ENCODE data around the gene NHLRC2. TPM values are rescaled to one million over a fixed set of nuclear protein-coding genes. Genes with fewer than 3 reads are reported as not detected.
A peak's percentile ranks its signal among the peaks of the same experiment; 100 is the strongest.

NHLRC2 gene
- total and polyA plus RNA-seq, 2 donors from 2014 or later = 4.5 to 40.8 TPM

DNA sequence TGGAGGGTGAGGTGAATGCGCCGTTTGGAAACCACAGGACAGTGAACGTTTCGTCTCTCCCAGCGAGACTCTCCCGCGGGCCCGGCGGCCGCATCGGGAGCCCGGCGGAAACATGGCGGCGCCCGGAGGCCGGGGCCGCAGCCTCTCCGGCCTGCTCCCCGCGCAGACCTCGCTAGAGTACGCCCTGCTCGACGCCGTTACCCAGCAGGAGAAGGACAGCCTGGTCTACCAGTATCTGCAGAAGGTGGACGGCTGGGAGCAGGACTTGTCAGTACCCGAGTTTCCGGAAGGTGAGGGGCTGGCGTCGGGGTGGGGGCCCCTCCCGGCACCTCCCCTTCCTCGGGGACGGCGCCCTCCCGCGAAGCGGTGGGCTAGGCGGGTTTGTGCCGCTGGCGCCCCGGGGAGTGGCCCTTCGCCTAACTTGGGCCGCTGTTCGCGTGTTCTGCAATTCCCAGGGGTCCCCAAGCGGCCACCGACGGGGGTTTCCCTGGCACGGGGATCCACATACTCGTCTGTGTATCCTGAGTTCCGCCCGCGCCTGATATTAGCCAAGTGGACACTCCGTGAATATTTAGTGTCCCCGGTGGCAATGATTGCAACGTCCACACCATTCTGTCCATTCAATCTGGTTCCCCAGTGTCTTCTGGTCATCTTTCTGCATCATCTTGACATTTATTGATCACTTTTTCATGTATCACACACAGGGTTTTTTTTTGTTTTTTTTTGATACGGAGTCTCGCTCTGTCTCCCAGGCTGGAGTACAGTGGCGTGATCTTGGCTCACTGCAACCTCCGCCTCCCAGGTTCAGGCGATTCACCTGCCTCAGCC, 514 bp downstream of the NHLRC2 start:
- H3K4me3 ChIP-seq (ENCODE audit: low read length in 3 of 3) = peak overlapping the region; percentile 92 to 95 (median 94)
- H3K9me3 ChIP-seq (ENCODE audit: control insufficient read depth in 2 of 3, insufficient read depth in 1 of 3, low read length in 3 of 3) = no peaks in the 10 kb centered on the region
- TF ChIP-seq, protein P1, sequence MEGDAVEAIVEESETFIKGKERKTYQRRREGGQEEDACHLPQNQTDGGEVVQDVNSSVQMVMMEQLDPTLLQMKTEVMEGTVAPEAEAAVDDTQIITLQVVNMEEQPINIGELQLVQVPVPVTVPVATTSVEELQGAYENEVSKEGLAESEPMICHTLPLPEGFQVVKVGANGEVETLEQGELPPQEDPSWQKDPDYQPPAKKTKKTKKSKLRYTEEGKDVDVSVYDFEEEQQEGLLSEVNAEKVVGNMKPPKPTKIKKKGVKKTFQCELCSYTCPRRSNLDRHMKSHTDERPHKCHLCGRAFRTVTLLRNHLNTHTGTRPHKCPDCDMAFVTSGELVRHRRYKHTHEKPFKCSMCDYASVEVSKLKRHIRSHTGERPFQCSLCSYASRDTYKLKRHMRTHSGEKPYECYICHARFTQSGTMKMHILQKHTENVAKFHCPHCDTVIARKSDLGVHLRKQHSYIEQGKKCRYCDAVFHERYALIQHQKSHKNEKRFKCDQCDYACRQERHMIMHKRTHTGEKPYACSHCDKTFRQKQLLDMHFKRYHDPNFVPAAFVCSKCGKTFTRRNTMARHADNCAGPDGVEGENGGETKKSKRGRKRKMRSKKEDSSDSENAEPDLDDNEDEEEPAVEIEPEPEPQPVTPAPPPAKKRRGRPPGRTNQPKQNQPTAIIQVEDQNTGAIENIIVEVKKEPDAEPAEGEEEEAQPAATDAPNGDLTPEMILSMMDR (IDR thresholded peaks at IDR 0.05; ENCODE audit: borderline replicate concordance, extremely low read depth, insufficient read depth) = no peak
- FAIRE-seq = no peak
- H3K27me3 ChIP-seq (ENCODE audit: control insufficient read depth, insufficient read depth, low read length) = no peaks in the 10 kb centered on the region
- H3K36me3 ChIP-seq (ENCODE audit: control insufficient read depth in 2 of 3, insufficient read depth in 3 of 3, low read length in 3 of 3) = peaks cover 2 to 8% (median 6%) of the 10 kb centered on the region in 3 donors
- H3K9ac ChIP-seq (ENCODE audit: low read length in 3 of 3) = peak overlapping the region; percentile 63 to 90 (median 89)
- peak overlapping the region; percentile 88 to 90 for H3K27ac ChIP-seq (ENCODE audit: low read depth in 2 of 2, low read length in 2 of 2)
- peak; percentile 58 to 84 (median 72) for DNase-seq
- peaks cover 0 to 16% (median 15%) of the 10 kb centered on the region in 3 donors for H3K4me1 ChIP-seq (ENCODE audit: control insufficient read depth in 2 of 3, insufficient read depth in 2 of 3, low read depth in 1 of 3, low read length in 3 of 3)
- intact Hi-C loops (cut with DNase I) = no loop called here

DNA sequence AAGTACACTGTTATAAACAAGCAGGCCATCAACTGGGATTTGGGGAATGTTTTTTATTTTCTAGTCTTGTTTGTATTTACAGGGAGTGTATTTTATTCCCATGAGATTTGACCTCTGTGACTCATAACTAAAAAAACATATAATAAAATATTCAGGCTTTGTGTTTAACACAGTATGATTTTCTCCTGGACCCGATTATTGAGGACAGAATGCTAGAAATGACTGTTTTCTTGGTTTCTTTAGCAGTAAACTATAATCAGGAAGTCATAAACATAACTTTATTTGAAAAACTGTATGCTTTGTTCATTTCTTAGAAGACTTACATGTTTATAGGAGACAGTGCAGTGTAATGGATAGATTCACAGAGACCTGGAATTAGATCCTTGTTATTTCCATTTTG, 2.1 kb downstream of the NHLRC2 start:
- peak overlapping the region in 1 of 3 donors; percentile 90 for H3K9ac ChIP-seq (ENCODE audit: low read length in 3 of 3)
- no peaks in the 10 kb centered on the region for H3K9me3 ChIP-seq (ENCODE audit: control insufficient read depth in 2 of 3, insufficient read depth in 1 of 3, low read length in 3 of 3)
- TF ChIP-seq, protein P1 (IDR thresholded peaks at IDR 0.05; ENCODE audit: borderline replicate concordance, extremely low read depth, insufficient read depth) = no peak
- no peak for FAIRE-seq
- H3K4me3 ChIP-seq (ENCODE audit: low read length in 3 of 3) = peak overlapping the region in 1 of 3 donors; percentile 9
- no peaks in the 10 kb centered on the region for H3K27me3 ChIP-seq (ENCODE audit: control insufficient read depth, insufficient read depth, low read length)
- intact Hi-C loops (cut with DNase I) = no loop called here
- H3K27ac ChIP-seq (ENCODE audit: low read depth in 2 of 2, low read length in 2 of 2) = no peak overlapping the region
- H3K36me3 ChIP-seq (ENCODE audit: control insufficient read depth in 2 of 3, insufficient read depth in 3 of 3, low read length in 3 of 3) = peaks cover 6% of the 10 kb centered on the region in 3 donors
- DNase-seq = no peak
- H3K4me1 ChIP-seq (ENCODE audit: control insufficient read depth in 2 of 3, insufficient read depth in 2 of 3, low read depth in 1 of 3, low read length in 3 of 3) = peaks cover 0 to 16% (median 15%) of the 10 kb centered on the region in 3 donors

DNA sequence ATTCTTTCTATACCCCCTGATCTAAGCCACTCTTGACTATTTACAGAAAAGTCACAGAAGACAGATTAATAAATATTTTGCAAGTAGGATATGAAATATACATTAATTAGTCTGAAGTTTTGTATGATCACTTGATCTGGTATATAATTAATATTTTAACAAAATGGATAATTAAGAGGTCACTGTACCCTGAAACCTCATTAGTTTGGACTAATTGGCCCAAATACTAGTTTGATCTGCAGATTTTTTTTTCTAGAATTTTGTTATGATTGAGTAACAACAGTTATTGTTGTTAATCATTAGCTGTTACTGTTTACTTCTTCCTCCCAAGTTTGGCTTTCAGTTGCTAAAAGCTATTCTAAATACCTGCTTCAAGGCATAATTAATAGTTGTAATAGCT, 2.7 kb downstream of the NHLRC2 start:
- intact Hi-C loops (cut with DNase I) = no loop called here
- peaks cover 0 to 16% (median 15%) of the 10 kb centered on the region in 3 donors for H3K4me1 ChIP-seq (ENCODE audit: control insufficient read depth in 2 of 3, insufficient read depth in 2 of 3, low read depth in 1 of 3, low read length in 3 of 3)
- peak overlapping the region in 1 of 3 donors; percentile 4 for H3K4me3 ChIP-seq (ENCODE audit: low read length in 3 of 3)
- no peaks in the 10 kb centered on the region for H3K27me3 ChIP-seq (ENCODE audit: control insufficient read depth, insufficient read depth, low read length)
- no peaks in the 10 kb centered on the region for H3K9me3 ChIP-seq (ENCODE audit: control insufficient read depth in 2 of 3, insufficient read depth in 1 of 3, low read length in 3 of 3)
- no peak overlapping the region for H3K9ac ChIP-seq (ENCODE audit: low read length in 3 of 3)
- H3K36me3 ChIP-seq (ENCODE audit: control insufficient read depth in 2 of 3, insufficient read depth in 3 of 3, low read length in 3 of 3) = peaks cover 6% of the 10 kb centered on the region in 3 donors
- H3K27ac ChIP-seq (ENCODE audit: low read depth in 2 of 2, low read length in 2 of 2) = no peak overlapping the region
- DNase-seq = no peak
- TF ChIP-seq, protein P1 (IDR thresholded peaks at IDR 0.05; ENCODE audit: borderline replicate concordance, extremely low read depth, insufficient read depth) = no peak
- FAIRE-seq = no peak

Data from kidney (tissue), 14 donors.